Calu3 (cell line): Measurements from ENCODE around the gene CKMT2. TPM values are rescaled to one million over a fixed set of nuclear protein-coding genes. Genes with fewer than 3 reads are reported as not detected.

Experiments used
- BruUV-seq: library from RNA; stranded (reverse); fragments of 400-500 nt; replicated peaks from 2 replicates; lab custom pipeline; 2021; lab: Mats Ljungman, UMichigan
- CTCF ChIA-PET: fragments of 300-600 bp; sonication (Branson Sonifier 250); formaldehyde crosslinking; loops from one replicate; lab custom pipeline; 2022; ENCODE audit warnings: antibody characterized with exemption; lab: Charles Lee
- DNase-seq: peaks from one replicate; pipeline ENCODE4 v3.0.0; 2022
- H3K27ac Mint-ChIP-seq: one replicate; pipeline ENCODE4 v1.8.0; 2022; ENCODE audit warnings: mixed read lengths; ENCODE audit not compliant: unreplicated experiment
- H3K27me3 Mint-ChIP-seq: one replicate; pipeline ENCODE4 v1.8.0; 2022; ENCODE audit warnings: mixed read lengths; ENCODE audit not compliant: unreplicated experiment
- H3K36me3 Mint-ChIP-seq: one replicate; pipeline ENCODE4 v1.8.0; 2022; ENCODE audit warnings: mild to moderate bottlenecking, moderate library complexity, mixed read lengths; ENCODE audit not compliant: insufficient read depth, unreplicated experiment
- H3K4me1 Mint-ChIP-seq: one replicate; pipeline ENCODE4 v1.8.0; 2022; ENCODE audit warnings: mild to moderate bottlenecking, low read depth, mixed read lengths; ENCODE audit not compliant: unreplicated experiment
- H3K4me3 Mint-ChIP-seq: one replicate; pipeline ENCODE4 v1.8.0; 2022; ENCODE audit warnings: mild to moderate bottlenecking, low read depth, moderate library complexity, mixed read lengths; ENCODE audit not compliant: unreplicated experiment
- H3K9me3 Mint-ChIP-seq: one replicate; pipeline ENCODE4 v1.8.0; 2022; ENCODE audit warnings: low read depth, mixed read lengths; ENCODE audit not compliant: unreplicated experiment
- CTCF ChIP-seq: fragments of 200-600 bp; IDR thresholded peaks from one replicate; pipeline ENCODE4 v1.8.0; 2022; ENCODE audit warnings: antibody characterized with exemption; ENCODE audit not compliant: unreplicated experiment
- intact Hi-C: fragments of 100-400 bp; cut with micrococcal nuclease; formaldehyde crosslinking; loops from one replicate; pipeline ENCODE4 v1.10.0; 2022; ENCODE audit not compliant: unreplicated experiment
- total RNA-seq: library from RNA; stranded (reverse); gene quantifications from 2 replicates; pipeline ENCODE4 v1.2.3, GENCODE V29; 2022

CKMT2 gene
- total RNA-seq, 1 experiment from 2014 or later: not detected

GRCh38 chr5:81238460-81238859, 5.3 kb downstream of the CKMT2 start:
- no peaks in the 10 kb centered on the region for H3K27me3 Mint-ChIP-seq
- H3K4me1 Mint-ChIP-seq: peaks cover 8% of the 10 kb centered on the region
- DNase-seq: no peak
- intact Hi-C loops: no loop called here
- no peaks in the 10 kb centered on the region for H3K9me3 Mint-ChIP-seq
- H3K4me3 Mint-ChIP-seq: no peak overlapping the region
- H3K36me3 Mint-ChIP-seq: no peaks in the 10 kb centered on the region
- no peak for TF ChIP-seq CTCF
- no TSS peak for BruUV-seq
- H3K27ac Mint-ChIP-seq: no peak overlapping the region
- CTCF ChIA-PET: no interaction called here

DNA sequence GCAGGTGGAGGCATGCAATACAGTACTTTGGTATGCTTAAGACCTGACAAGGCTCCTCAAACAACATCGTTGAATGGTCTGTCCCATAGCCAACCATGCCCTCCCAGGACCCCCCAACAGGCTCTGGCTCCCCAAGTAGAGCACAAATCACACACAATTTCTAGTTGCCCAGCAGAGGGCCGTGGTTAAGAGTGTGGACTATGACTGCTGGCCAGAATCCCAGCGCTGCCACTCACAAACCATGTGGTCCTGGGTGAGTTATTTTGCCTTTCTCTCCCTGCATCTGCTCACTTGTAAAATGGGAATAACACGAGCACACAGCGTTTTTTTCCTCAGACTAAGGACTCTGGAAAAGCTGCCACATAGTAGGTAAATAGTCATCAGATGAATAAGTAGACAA, 6.5 kb downstream of the CKMT2 start:
- H3K27me3 Mint-ChIP-seq: no peaks in the 10 kb centered on the region
- no peaks in the 10 kb centered on the region for H3K36me3 Mint-ChIP-seq
- no peak overlapping the region for H3K4me3 Mint-ChIP-seq
- CTCF ChIA-PET: no interaction called here
- no peaks in the 10 kb centered on the region for H3K9me3 Mint-ChIP-seq
- no TSS peak for BruUV-seq
- no peak for DNase-seq
- TF ChIP-seq CTCF: no peak
- intact Hi-C loops: loop anchor here (10.0 kb wide), 1 partner anchor 55 kb away; no protein-coding TSS in a partner anchor
- no peak overlapping the region for H3K27ac Mint-ChIP-seq
- peaks cover 8% of the 10 kb centered on the region for H3K4me1 Mint-ChIP-seq

DNA sequence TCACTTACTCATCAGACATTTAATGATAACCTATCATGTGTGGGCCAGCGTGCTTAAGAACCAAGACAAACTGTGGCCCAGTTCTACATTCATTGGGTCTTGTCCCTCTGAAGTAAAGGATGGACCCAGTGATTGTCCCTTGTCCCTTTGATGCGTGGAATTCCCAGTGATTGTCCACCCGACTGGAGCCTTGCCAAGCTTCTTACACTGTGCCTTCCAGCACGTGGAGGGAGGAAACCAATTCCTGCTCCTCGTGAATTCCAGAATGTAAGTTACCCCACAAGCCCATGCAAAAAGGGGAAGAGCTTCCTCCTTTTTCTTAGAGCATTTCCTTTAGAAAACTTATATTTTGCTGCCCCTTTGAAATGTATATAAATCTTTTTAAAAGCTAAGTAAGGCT, 7.9 kb downstream of the CKMT2 start:
- Mint-ChIP-seq H3K9me3 (no peaks in the 10 kb centered on the region), H3K36me3 (no peaks in the 10 kb centered on the region), H3K27ac (no peak overlapping the region), H3K4me3 (no peak overlapping the region), H3K27me3 (no peaks in the 10 kb centered on the region), H3K4me1 (peaks cover 19% of the 10 kb centered on the region)
- BruUV-seq: no TSS peak
- TF ChIP-seq CTCF: no peak
- intact Hi-C loops: loop anchor here (10.0 kb wide), 1 partner anchor 54 kb away; no protein-coding TSS in a partner anchor
- CTCF ChIA-PET: no interaction called here
- no peak for DNase-seq

GRCh38 chr5:81241961-81242648, 9.0 kb downstream of the CKMT2 start:
- Mint-ChIP-seq H3K27me3 (no peaks in the 10 kb centered on the region), H3K4me1 (peaks cover 30% of the 10 kb centered on the region), H3K4me3 (no peak overlapping the region), H3K9me3 (no peaks in the 10 kb centered on the region), H3K27ac (no peak overlapping the region), H3K36me3 (no peaks in the 10 kb centered on the region)
- intact Hi-C loops: loop anchor here (10.0 kb wide), 1 partner anchor 53 kb away; no protein-coding TSS in a partner anchor
- no TSS peak for BruUV-seq
- no peak for TF ChIP-seq CTCF
- CTCF ChIA-PET: interaction anchor here (0.5 to 0.6 kb wide), 2 partner anchors 44 to 1010 kb away, joined by 4 read pairs; no protein-coding TSS in a partner anchor
- no peak for DNase-seq
